ENCODE results near the gene ANAPC15. TPM values are rescaled to one million over a fixed set of nuclear protein-coding genes. Genes with fewer than 3 reads are reported as not detected.

Gene ANAPC15
- total and polyA plus RNA-seq, 8 donors, result 27.1 to 52.6 (median 41.0) TPM

DNA sequence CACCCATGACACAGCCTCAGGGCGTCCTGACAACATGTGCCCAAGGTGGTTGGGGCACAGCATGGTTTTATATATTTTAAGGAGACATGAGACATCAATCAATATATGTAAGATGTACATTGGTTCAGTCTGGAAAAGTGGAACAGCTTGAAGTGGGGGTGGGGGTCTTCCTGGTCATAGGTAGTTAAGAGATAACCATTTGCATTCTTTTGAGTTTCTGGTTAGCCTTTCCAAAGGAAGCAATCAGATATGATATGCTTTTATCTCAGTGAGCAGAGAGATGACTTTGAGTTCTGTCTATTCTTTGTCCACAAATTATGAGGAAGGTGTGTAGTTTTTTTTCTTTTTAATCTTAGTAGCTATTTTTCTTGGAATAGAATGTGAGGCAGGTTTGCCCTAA lies 10.1 kb upstream of the ANAPC15 start:
- ATAC-seq (no peak), DNase-seq (no peak)
- Histone ChIP-seq H3K27ac (no peak overlapping the region), H3K36me3 (no peaks in the 10 kb centered on the region), H3K9me3 (no peaks in the 10 kb centered on the region), H3K4me3 (no peak overlapping the region), H3K4me1 (peaks cover 0 to 19% of the 10 kb centered on the region in 2 donors), H3K27me3 (no peaks in the 10 kb centered on the region)
- TF ChIP-seq, protein P1, sequence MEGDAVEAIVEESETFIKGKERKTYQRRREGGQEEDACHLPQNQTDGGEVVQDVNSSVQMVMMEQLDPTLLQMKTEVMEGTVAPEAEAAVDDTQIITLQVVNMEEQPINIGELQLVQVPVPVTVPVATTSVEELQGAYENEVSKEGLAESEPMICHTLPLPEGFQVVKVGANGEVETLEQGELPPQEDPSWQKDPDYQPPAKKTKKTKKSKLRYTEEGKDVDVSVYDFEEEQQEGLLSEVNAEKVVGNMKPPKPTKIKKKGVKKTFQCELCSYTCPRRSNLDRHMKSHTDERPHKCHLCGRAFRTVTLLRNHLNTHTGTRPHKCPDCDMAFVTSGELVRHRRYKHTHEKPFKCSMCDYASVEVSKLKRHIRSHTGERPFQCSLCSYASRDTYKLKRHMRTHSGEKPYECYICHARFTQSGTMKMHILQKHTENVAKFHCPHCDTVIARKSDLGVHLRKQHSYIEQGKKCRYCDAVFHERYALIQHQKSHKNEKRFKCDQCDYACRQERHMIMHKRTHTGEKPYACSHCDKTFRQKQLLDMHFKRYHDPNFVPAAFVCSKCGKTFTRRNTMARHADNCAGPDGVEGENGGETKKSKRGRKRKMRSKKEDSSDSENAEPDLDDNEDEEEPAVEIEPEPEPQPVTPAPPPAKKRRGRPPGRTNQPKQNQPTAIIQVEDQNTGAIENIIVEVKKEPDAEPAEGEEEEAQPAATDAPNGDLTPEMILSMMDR (IDR thresholded peaks at IDR 0.05), result no peak
- intact Hi-C loops (cut with DNase I), result no loop called here

DNA sequence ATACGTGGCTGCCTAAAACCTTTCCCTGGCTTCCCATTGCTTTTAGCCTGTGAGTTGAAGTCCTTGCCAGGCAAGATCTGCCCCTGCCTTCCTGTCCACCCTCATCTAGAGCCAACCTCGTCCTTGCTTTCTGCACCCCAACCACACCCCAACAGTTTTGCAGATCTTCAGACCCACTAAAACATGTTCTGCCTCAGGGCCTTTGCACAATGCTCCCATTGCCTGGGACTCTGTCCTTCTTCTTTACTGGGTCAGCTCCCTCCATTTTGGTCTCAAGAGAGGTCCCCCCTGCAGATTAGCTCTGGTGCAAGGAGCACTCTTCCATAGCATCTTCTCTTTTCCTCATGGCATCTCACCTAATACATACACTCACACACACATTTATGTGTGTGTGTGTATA lies 8.4 kb upstream of the ANAPC15 start:
- H3K9me3 ChIP-seq, result no peaks in the 10 kb centered on the region
- H3K27me3 ChIP-seq, result no peaks in the 10 kb centered on the region

DNA sequence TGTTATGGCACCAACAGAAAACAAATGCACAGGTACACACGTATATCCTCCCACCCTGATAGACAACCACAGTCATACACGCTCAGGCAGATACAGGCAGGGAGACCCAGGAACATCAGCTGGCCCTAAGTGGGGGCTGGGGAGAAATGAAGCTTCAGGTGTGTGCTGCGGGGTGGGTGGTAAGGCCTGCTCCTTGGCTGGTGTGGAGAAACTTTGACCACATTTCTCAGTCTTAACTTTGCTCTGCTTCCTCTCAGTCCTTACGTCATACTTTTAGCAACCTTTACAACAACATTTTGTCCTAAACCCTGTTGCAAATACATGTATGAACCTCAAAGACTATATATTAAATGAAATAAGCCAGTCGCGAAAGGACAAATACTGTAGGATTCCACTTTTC lies 6.7 kb upstream of the ANAPC15 start:
- no peak overlapping the region for H3K4me3 ChIP-seq
- no peaks in the 10 kb centered on the region for H3K27me3 ChIP-seq
- no peaks in the 10 kb centered on the region for H3K9me3 ChIP-seq
- DNase-seq, result no peak
- TF ChIP-seq, protein P1 (IDR thresholded peaks at IDR 0.05), result no peak
- peaks cover 0 to 14% of the 10 kb centered on the region in 2 donors for H3K4me1 ChIP-seq
- H3K27ac ChIP-seq, result peak overlapping the region in 1 of 2 donors; percentile 65
- ATAC-seq, result no peak
- H3K36me3 ChIP-seq, result no peaks in the 10 kb centered on the region
- intact Hi-C loops (cut with DNase I), result no loop called here

More for the DNA sequence above, 8.4 kb upstream of the ANAPC15 start:
- DNase-seq (no peak), ATAC-seq (no peak)
- intact Hi-C loops (cut with DNase I), result no loop called here
- Histone ChIP-seq H3K27ac (no peak overlapping the region), H3K4me1 (peaks cover 0 to 19% of the 10 kb centered on the region in 2 donors), H3K4me3 (no peak overlapping the region), H3K36me3 (no peaks in the 10 kb centered on the region)
- TF ChIP-seq, protein P1 (IDR thresholded peaks at IDR 0.05), result no peak

DNA sequence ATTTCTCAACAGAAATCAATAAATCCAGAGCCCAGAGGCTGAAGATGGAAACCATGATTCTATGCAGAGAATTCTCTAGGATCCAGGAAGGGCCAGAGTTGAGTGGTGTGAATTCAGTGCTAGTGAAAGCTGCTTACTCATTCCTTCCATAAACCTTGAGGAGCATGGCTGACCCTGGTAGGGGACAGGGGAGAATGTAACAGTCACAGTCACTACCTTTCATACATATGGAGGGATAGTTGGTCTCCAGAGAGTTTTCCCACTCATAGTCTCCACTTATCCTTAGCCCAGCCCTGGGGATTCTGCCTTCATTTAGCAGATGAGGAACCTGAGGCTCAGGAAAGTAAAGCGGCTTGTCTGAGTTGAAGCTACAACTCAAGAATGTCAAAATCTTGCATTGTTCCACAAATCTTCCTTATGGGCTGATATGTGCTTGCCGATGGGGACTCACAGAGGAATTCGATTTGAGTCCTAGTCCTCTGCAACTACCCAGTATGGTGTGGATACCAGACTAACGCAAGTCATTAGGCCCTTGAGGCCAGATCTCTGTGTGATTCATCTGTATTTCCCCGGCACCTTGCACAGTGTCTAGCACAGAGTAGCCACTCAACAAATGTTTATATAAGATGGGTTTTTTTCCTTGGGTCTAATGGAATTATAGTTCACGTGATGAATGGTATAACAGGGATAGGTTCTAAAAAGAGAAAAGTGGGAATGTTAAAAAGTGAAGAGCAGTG lies 3.7 kb upstream of the ANAPC15 start:
- H3K4me3 ChIP-seq, result no peak overlapping the region
- ATAC-seq (no peak), DNase-seq (no peak)
- H3K27ac ChIP-seq, result peak overlapping the region in 1 of 2 donors; percentile 28
- H3K9me3 ChIP-seq, result no peaks in the 10 kb centered on the region
- intact Hi-C loops (cut with DNase I), result no loop called here
- no peaks in the 10 kb centered on the region for H3K36me3 ChIP-seq
- no peaks in the 10 kb centered on the region for H3K27me3 ChIP-seq
- peaks cover 8 to 20% of the 10 kb centered on the region in 2 donors for H3K4me1 ChIP-seq
- TF ChIP-seq, protein P1 (IDR thresholded peaks at IDR 0.05), result no peak

DNA sequence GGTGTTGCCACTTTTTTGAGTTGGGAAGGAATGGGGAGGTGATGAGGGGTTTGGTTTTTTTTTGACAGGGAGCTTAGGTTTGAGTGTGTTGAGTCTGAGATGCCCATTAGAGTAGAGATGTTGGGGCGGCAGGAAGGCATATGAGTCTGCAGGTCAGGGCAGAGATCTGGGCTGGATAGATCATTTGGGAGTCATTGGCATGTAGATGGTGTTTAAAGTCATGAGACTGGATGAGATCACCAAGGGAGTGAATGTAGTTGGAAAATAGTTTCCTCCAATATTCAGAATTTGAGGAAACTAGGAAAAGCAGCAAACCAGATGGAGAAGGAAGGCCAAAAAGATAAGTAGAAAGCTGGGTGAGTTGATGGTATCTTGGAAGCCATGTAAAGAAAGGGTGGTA lies 2.1 kb upstream of the ANAPC15 start:
- Histone ChIP-seq H3K36me3 (peaks cover 0 to 4% of the 10 kb centered on the region in 2 donors), H3K4me1 (peaks cover 8 to 21% of the 10 kb centered on the region in 2 donors), H3K27me3 (no peaks in the 10 kb centered on the region), H3K4me3 (no peak overlapping the region), H3K9me3 (no peaks in the 10 kb centered on the region), H3K27ac (no peak overlapping the region)
- intact Hi-C loops (cut with DNase I), result no loop called here
- no peak for DNase-seq
- ATAC-seq, result no peak
- TF ChIP-seq, protein P1 (IDR thresholded peaks at IDR 0.05), result no peak

Data from left lung (tissue), 10 donors.